ENCODE data around the gene MRPL39. TPM values are rescaled to one million over a fixed set of nuclear protein-coding genes. Genes with fewer than 3 reads are reported as not detected.
A peak's percentile ranks its signal among the peaks of the same experiment; 100 is the strongest.

The MRPL39 gene
- total RNA-seq, 2 donors from 2014 or later = 42.8 to 50.9 TPM

DNA sequence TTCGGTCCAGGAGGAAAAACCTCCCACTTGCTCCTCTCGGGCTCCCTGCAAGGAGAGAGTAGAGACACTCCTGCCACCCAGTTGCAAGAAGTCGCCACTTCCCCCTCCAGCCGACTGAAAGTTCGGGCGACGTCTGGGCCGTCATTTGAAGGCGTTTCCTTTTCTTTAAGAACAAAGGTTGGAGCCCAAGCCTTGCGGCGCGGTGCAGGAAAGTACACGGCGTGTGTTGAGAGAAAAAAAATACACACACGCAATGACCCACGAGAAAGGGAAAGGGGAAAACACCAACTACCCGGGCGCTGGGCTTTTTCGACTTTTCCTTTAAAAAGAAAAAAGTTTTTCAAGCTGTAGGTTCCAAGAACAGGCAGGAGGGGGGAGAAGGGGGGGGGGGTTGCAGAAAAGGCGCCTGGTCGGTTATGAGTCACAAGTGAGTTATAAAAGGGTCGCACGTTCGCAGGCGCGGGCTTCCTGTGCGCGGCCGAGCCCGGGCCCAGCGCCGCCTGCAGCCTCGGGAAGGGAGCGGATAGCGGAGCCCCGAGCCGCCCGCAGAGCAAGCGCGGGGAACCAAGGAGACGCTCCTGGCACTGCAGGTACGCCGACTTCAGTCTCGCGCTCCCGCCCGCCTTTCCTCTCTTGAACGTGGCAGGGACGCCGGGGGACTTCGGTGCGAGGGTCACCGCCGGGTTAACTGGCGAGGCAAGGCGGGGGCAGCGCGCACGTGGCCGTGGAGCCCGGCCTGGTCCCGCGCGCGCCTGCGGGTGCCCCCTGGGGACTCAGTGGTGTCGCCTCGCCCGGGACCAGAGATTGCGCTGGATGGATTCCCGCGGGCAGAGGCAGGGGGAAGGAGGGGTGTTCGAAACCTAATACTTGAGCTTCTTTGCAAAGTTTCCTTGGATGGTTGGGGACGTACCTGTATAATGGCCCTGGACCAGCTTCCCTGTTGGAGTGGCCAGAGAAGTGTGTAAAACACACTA is 45.3 kb downstream of the MRPL39 start:
- ATAC-seq (replicated peaks in 1 of 2) (peak; percentile 75 to 76), DNase-seq (peak; percentile 81 to 84)
- Mint-ChIP-seq H3K9me3 (no peaks in the 10 kb centered on the region), H3K27me3 (ENCODE audit: low read depth) (no peaks in the 10 kb centered on the region), H3K4me1 (ENCODE audit: low read depth) (peaks cover 78% of the 10 kb centered on the region), H3K4me3 (peak overlapping the region; percentile 85 to 88), H3K27ac (peak overlapping the region; percentile 86), H3K36me3 (ENCODE audit: insufficient read depth in 2 of 2) (peaks cover 30 to 43% of the 10 kb centered on the region in 2 donors)

DNA sequence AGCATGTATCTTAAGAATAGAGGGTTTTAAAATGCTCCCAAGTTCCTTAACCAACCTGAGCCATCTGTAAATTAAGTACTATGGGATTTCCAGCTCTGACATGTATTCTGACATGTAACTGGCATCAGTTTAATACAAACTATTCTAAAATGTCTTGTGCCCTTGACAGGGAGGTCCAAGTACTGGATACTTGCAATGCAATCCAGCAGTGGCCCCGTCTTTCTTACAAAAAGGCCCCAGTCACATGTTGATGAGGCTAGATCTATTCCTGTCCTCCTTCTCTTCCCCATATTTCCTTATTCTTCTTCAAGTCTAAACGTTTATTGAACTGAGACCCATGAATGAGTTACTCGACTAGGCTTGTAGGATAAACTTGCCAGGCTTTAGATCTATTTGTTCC is 46.4 kb downstream of the MRPL39 start:
- Mint-ChIP-seq H3K4me3 (peak overlapping the region; percentile 85 to 88), H3K36me3 (ENCODE audit: insufficient read depth in 2 of 2) (peaks cover 27 to 33% of the 10 kb centered on the region in 2 donors), H3K4me1 (ENCODE audit: low read depth) (peaks cover 79% of the 10 kb centered on the region), H3K9me3 (no peaks in the 10 kb centered on the region), H3K27ac (peak overlapping the region; percentile 86), H3K27me3 (ENCODE audit: low read depth) (no peaks in the 10 kb centered on the region)
- ATAC-seq (replicated peaks in 1 of 2) (no peak), DNase-seq (no peak)

GRCh38 chr21:25560271-25560685 is 47.0 kb downstream of the MRPL39 start:
- H3K36me3 Mint-ChIP-seq (ENCODE audit: insufficient read depth in 2 of 2) = peaks cover 21 to 31% of the 10 kb centered on the region in 2 donors
- H3K9me3 Mint-ChIP-seq = no peaks in the 10 kb centered on the region
- H3K27me3 Mint-ChIP-seq (ENCODE audit: low read depth) = no peaks in the 10 kb centered on the region
- DNase-seq (no peak), ATAC-seq (replicated peaks in 1 of 2) (no peak)
- H3K27ac Mint-ChIP-seq = peak overlapping the region; percentile 86
- H3K4me3 Mint-ChIP-seq = peak overlapping the region; percentile 85 to 88
- peaks cover 79% of the 10 kb centered on the region for H3K4me1 Mint-ChIP-seq (ENCODE audit: low read depth)

DNA sequence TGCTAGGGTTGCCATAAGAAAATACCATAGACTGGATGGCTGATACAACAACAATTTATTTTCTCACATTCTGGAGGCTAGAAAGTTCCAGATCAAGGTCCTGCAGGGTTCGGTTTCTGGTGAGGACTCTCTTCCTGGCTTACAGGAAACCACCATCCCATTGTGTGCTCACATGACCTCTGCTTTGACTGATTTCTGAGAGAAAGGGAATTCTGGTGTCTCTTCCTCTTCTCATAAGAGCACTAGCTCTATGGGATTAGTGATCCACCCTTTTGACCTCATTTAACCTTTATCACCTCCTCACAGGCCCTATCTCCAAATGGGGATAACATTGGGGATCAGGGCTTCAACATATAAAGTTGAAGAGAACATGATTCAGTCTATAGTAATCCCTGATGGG is 47.5 kb downstream of the MRPL39 start:
- H3K4me3 Mint-ChIP-seq = peak overlapping the region; percentile 85 to 88

GRCh38 chr21:25558123-25558522 is 49.2 kb downstream of the MRPL39 start:
- no peak overlapping the region for H3K4me3 Mint-ChIP-seq
- H3K9me3 Mint-ChIP-seq = peaks cover 0 to 2% of the 10 kb centered on the region in 2 donors
- DNase-seq = no peak
- peaks cover 5 to 10% of the 10 kb centered on the region in 2 donors for H3K36me3 Mint-ChIP-seq (ENCODE audit: insufficient read depth in 2 of 2)
- no peak for ATAC-seq (replicated peaks in 1 of 2)
- no peaks in the 10 kb centered on the region for H3K27me3 Mint-ChIP-seq (ENCODE audit: low read depth)
- H3K4me1 Mint-ChIP-seq (ENCODE audit: low read depth) = peaks cover 80% of the 10 kb centered on the region
- H3K27ac Mint-ChIP-seq = no peak overlapping the region

More for the DNA sequence above, 47.5 kb downstream of the MRPL39 start:
- Mint-ChIP-seq H3K9me3 (peaks cover 0 to 2% of the 10 kb centered on the region in 2 donors), H3K27me3 (ENCODE audit: low read depth) (no peaks in the 10 kb centered on the region), H3K4me1 (ENCODE audit: low read depth) (peaks cover 80% of the 10 kb centered on the region), H3K27ac (peak overlapping the region; percentile 86), H3K36me3 (ENCODE audit: insufficient read depth in 2 of 2) (peaks cover 18 to 26% of the 10 kb centered on the region in 2 donors)
- DNase-seq (no peak), ATAC-seq (replicated peaks in 1 of 2) (no peak)

GRCh38 chr21:25557180-25557579 is 50.1 kb downstream of the MRPL39 start:
- DNase-seq (no peak), ATAC-seq (replicated peaks in 1 of 2) (peak in 1 of 2 donors; percentile 18)
- peaks cover 80% of the 10 kb centered on the region for H3K4me1 Mint-ChIP-seq (ENCODE audit: low read depth)
- H3K9me3 Mint-ChIP-seq = peaks cover 0 to 2% of the 10 kb centered on the region in 2 donors
- H3K27me3 Mint-ChIP-seq (ENCODE audit: low read depth) = no peaks in the 10 kb centered on the region
- H3K36me3 Mint-ChIP-seq (ENCODE audit: insufficient read depth in 2 of 2) = peaks cover 3% of the 10 kb centered on the region in 2 donors
- peak overlapping the region; percentile 87 for H3K27ac Mint-ChIP-seq
- H3K4me3 Mint-ChIP-seq = peak overlapping the region; percentile 13 to 59

DNA sequence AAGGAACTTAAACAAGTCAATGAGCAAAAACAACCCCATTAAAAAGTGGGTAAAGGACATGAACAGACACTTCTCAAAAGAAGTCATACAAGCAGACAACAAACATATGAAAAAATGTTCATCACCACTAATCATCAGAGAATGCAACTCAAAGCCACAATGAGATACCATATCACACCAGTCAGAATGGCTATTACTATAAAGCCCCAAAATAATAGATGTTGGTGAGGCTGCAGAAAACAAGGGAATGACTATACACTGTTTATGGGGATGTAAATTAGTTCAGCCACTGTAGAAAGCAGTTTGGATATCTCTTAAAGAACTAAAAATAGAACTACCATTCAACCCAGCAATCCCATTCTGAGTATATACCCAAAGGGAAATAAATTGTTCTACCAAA is 51.2 kb downstream of the MRPL39 start:
- Mint-ChIP-seq H3K27me3 (ENCODE audit: low read depth) (no peaks in the 10 kb centered on the region), H3K27ac (peak overlapping the region; percentile 84)
- peak; percentile 59 to 71 for ATAC-seq (replicated peaks in 1 of 2)

DNA sequence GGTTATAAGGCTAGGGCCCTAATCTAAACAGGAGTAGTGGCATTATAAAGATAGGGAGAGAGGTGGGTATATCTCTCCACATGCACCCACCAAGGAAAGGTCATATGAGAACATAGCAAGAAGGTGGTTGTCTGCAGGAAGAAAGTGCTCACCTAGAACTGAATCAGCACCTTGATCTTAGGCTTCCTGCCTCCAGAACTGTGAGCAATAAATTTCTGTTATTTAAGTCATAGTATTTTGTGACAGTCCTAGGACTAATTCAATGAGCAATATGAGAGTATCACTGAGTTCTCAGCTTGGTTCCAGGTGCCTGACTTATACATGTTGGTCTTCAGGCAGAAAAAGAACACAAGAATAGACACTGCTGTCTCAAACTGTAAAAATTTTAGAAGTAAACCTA is 51.8 kb downstream of the MRPL39 start:
- Mint-ChIP-seq H3K27me3 (ENCODE audit: low read depth) (no peaks in the 10 kb centered on the region), H3K9me3 (peaks cover 0 to 2% of the 10 kb centered on the region in 2 donors), H3K4me3 (peak overlapping the region in 1 of 2 donors; percentile 73), H3K36me3 (ENCODE audit: insufficient read depth in 2 of 2) (no peaks in the 10 kb centered on the region), H3K27ac (peak overlapping the region; percentile 84), H3K4me1 (ENCODE audit: low read depth) (peaks cover 67% of the 10 kb centered on the region)
- DNase-seq = no peak
- peak; percentile 51 to 65 for ATAC-seq (replicated peaks in 1 of 2)

More for the DNA sequence above, 51.2 kb downstream of the MRPL39 start:
- Mint-ChIP-seq H3K4me1 (ENCODE audit: low read depth) (peaks cover 73% of the 10 kb centered on the region), H3K9me3 (peaks cover 0 to 2% of the 10 kb centered on the region in 2 donors), H3K36me3 (ENCODE audit: insufficient read depth in 2 of 2) (no peaks in the 10 kb centered on the region), H3K4me3 (peak overlapping the region in 1 of 2 donors; percentile 73)
- no peak for DNase-seq

- no peak overlapping the region for H3K4me3 Mint-ChIP-seq
- ATAC-seq (replicated peaks in 1 of 2) = no peak
Measured at GRCh38 chr21:25552856-25553255, 54.4 kb downstream of the MRPL39 start.

GRCh38 chr21:25551569-25551968 is 55.7 kb downstream of the MRPL39 start:
- Mint-ChIP-seq H3K4me3 (no peak overlapping the region), H3K27me3 (ENCODE audit: low read depth) (no peaks in the 10 kb centered on the region), H3K36me3 (ENCODE audit: insufficient read depth in 2 of 2) (no peaks in the 10 kb centered on the region), H3K4me1 (ENCODE audit: low read depth) (peaks cover 34% of the 10 kb centered on the region), H3K9me3 (peaks cover 2% of the 10 kb centered on the region in 2 donors), H3K27ac (no peak overlapping the region)
- ATAC-seq (replicated peaks in 1 of 2) (no peak), DNase-seq (no peak)

More at GRCh38 chr21:25552856-25553255, 54.4 kb downstream of the MRPL39 start:
- Mint-ChIP-seq H3K36me3 (ENCODE audit: insufficient read depth in 2 of 2) (no peaks in the 10 kb centered on the region), H3K9me3 (peaks cover 2% of the 10 kb centered on the region in 2 donors), H3K4me1 (ENCODE audit: low read depth) (peaks cover 47% of the 10 kb centered on the region), H3K27ac (no peak overlapping the region), H3K27me3 (ENCODE audit: low read depth) (no peaks in the 10 kb centered on the region)
- no peak for DNase-seq

DNA sequence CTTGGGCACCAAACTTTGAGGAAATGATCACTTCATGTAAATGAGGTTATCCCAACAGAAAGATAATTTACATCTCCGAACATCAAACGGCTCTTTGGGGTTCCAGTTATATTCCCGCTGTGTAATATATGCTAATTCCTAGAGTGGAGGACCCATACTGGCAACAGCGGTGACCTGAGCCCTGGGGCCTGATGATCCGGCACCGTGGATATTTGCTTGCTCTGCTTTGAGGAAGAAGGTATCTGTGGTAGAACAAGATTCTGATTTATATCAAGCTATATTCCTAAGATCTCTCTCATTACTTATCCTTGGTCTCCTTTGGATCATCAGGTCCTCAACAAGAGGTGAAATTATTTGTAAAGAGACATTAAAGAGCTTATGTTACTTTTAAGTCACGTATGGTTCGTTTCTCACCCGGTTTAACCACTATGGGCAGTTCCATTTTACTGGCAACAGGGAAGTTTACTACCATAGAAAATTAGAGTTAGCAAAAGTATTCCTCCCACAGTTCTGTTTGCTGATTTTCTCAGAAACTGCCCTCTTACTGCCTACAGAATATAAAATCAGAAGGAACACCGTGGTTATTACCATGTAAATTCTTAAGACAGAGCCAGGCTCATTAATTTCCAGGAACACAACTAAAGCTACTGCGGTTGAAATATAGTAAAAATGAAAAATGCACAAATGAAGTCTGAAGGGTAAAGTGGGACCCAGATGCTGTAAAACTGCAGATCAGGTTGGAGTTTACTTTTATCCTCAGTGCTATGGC is 56.7 kb downstream of the MRPL39 start:
- peaks cover 24% of the 10 kb centered on the region for H3K4me1 Mint-ChIP-seq (ENCODE audit: low read depth)
- H3K4me3 Mint-ChIP-seq = peak overlapping the region; percentile 1 to 67
- no peaks in the 10 kb centered on the region for H3K36me3 Mint-ChIP-seq (ENCODE audit: insufficient read depth in 2 of 2)
- no peaks in the 10 kb centered on the region for H3K27me3 Mint-ChIP-seq (ENCODE audit: low read depth)
- DNase-seq = no peak
- peak overlapping the region; percentile 48 for H3K27ac Mint-ChIP-seq
- peaks cover 2% of the 10 kb centered on the region in 2 donors for H3K9me3 Mint-ChIP-seq
- ATAC-seq (replicated peaks in 1 of 2) = peak; percentile 13 to 39

GRCh38 chr21:25541042-25541441 is 66.2 kb downstream of the MRPL39 start:
- peaks cover 6 to 22% of the 10 kb centered on the region in 2 donors for H3K9me3 Mint-ChIP-seq
- ATAC-seq (replicated peaks in 1 of 2) = no peak

DNA sequence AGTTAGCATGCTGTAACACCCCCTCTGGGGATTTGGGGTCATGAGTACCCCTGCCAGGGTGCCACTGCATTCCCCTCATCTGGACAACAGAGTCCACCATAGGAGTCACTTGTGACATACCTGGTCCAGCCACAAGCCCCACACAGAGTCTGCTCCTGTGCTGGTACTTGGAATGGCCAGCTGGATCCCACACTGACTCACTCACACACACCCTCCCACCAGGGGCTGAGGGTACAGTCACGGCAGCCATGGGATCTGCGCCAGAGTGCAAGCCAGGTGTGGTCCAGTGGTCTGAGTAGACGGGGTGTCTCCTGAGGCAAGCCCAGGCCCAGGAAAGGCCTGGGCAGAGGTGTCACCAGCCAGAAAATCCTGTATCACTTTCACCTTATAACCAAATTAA is 67.7 kb downstream of the MRPL39 start:
- Mint-ChIP-seq H3K36me3 (ENCODE audit: insufficient read depth in 2 of 2) (peaks cover 14% of the 10 kb centered on the region in 2 donors), H3K27me3 (ENCODE audit: low read depth) (no peaks in the 10 kb centered on the region), H3K27ac (no peak overlapping the region), H3K4me3 (no peak overlapping the region), H3K4me1 (ENCODE audit: low read depth) (peaks cover 7% of the 10 kb centered on the region), H3K9me3 (peaks cover 6 to 22% of the 10 kb centered on the region in 2 donors)
- no peak for DNase-seq
- ATAC-seq (replicated peaks in 1 of 2) = no peak

More at GRCh38 chr21:25541042-25541441, 66.2 kb downstream of the MRPL39 start:
- H3K27me3 Mint-ChIP-seq (ENCODE audit: low read depth) = no peaks in the 10 kb centered on the region
- H3K27ac Mint-ChIP-seq = no peak overlapping the region
- peaks cover 4% of the 10 kb centered on the region for H3K4me1 Mint-ChIP-seq (ENCODE audit: low read depth)
- DNase-seq = no peak
- peaks cover 14 to 16% of the 10 kb centered on the region in 2 donors for H3K36me3 Mint-ChIP-seq (ENCODE audit: insufficient read depth in 2 of 2)
- H3K4me3 Mint-ChIP-seq = no peak overlapping the region

Measured in activated T-cell treated with anti-CD3 and anti-CD28 coated beads, Interleukin-2, amount 50 U/mL, for 72 hours (primary cell).